MM.1S (cell line): ENCODE data around the gene RHOV.

ENCODE experiments used
- EZH2 ChIP-seq: fragments of 300-600 bp; sonication (generic); optimal IDR thresholded peaks from 2 replicates; pipeline ENCODE3; 2017; ENCODE audit warnings: low read depth, mild to moderate bottlenecking, antibody characterized with exemption, low read length, mixed read lengths
- EZH2phosphoT487 ChIP-seq: fragments of 300-600 bp; sonication (generic); IDR thresholded peaks from 2 replicates; pipeline ENCODE4 v1.6.1; 2018; ENCODE audit warnings: antibody characterized with exemption, low read length
- TF ChIP-seq, protein P1 (sequence below): fragments of 300-600 bp; sonication (generic); IDR thresholded peaks from 2 replicates; pipeline ENCODE4 v1.5.1; 2016; ENCODE audit warnings: antibody characterized with exemption, low read length, mixed read lengths

DNA sequence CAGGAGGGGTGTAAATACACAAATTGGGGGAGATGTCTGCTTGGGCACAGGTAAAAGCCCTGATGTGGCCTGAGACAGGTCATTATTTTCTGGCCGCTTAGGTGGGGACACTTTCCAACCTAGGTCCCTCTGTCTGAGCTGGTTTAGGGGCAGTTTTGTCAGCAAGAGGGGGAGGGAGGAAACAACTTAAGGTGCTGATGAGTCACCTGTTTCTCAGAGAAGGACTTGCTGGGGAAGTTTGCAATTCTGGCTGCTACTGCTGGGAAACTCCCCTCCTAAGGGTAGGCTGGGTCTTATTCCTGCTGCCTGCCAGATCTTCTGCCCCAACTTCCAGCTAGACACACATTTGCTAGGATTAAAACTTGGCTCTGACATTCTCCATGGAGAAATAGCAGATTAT, 4.8 kb upstream of the RHOV start:
- TF ChIP-seq, protein P1, sequence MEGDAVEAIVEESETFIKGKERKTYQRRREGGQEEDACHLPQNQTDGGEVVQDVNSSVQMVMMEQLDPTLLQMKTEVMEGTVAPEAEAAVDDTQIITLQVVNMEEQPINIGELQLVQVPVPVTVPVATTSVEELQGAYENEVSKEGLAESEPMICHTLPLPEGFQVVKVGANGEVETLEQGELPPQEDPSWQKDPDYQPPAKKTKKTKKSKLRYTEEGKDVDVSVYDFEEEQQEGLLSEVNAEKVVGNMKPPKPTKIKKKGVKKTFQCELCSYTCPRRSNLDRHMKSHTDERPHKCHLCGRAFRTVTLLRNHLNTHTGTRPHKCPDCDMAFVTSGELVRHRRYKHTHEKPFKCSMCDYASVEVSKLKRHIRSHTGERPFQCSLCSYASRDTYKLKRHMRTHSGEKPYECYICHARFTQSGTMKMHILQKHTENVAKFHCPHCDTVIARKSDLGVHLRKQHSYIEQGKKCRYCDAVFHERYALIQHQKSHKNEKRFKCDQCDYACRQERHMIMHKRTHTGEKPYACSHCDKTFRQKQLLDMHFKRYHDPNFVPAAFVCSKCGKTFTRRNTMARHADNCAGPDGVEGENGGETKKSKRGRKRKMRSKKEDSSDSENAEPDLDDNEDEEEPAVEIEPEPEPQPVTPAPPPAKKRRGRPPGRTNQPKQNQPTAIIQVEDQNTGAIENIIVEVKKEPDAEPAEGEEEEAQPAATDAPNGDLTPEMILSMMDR = no peak
- no peak for TF ChIP-seq EZH2
- no peak for TF ChIP-seq EZH2phosphoT487
